T-helper 17 cell (primary cell): ENCODE data around the gene WDR44. TPM values are rescaled to one million over a fixed set of nuclear protein-coding genes. Genes with fewer than 3 reads are reported as not detected.
"Not testable (repeated sequence)": the region's sequence is repeated elsewhere in the genome, so short reads cannot be mapped to it uniquely, and the experiment has no call there.

Experiments
- ATAC-seq: fragments of 150-1000 bp; cut with Tn5 transposase; 2 replicates; pipeline ENCODE4 v1.10.0; 2021; ENCODE audit warnings: mild to moderate bottlenecking, moderate library complexity
- DNase-seq, 3 donors: peaks; one replicate each; pipeline versions ENCODE4 v3.0.0 to v3.0.0-alpha.2; 2020 to 2021
- H3K9me3 ChIP-seq: one replicate; pipeline ENCODE4 v1.7.0; 2013; ENCODE audit warnings: low read length, mild to moderate bottlenecking; ENCODE audit not compliant: control insufficient read depth, poor library complexity, severe bottlenecking
- H3K27ac Mint-ChIP-seq: one replicate; pipeline ENCODE4 v1.8.0; 2022; ENCODE audit warnings: mild to moderate bottlenecking, moderate library complexity, mixed read lengths
- H3K27me3 Mint-ChIP-seq: one replicate; pipeline ENCODE4 v1.8.0; 2022; ENCODE audit warnings: mixed read lengths
- H3K36me3 Mint-ChIP-seq: one replicate; pipeline ENCODE4 v1.8.0; 2022; ENCODE audit warnings: low read depth, mixed read lengths
- H3K4me1 Mint-ChIP-seq: one replicate; pipeline ENCODE4 v1.8.0; 2022; ENCODE audit warnings: mild to moderate bottlenecking, mixed read lengths
- H3K4me3 Mint-ChIP-seq: one replicate; pipeline ENCODE4 v1.8.0; 2022; ENCODE audit warnings: mild to moderate bottlenecking, moderate library complexity, mixed read lengths
- total RNA-seq, 4 donors: library from RNA in 2 of 4; stranded (reverse) in 2 of 4; gene quantifications; one replicate each; pipeline ENCODE4 v1.2.3 and lab custom pipeline; 2022 to 2026

Gene WDR44
- total RNA-seq, 2 donors from 2014 or later: 15.4 to 18.0 TPM

- ATAC-seq (no peak), DNase-seq (no peak)
- H3K27ac Mint-ChIP-seq: no peak overlapping the region
- no peaks in the 10 kb centered on the region for H3K36me3 Mint-ChIP-seq
- H3K27me3 Mint-ChIP-seq: no peaks in the 10 kb centered on the region
- H3K9me3 ChIP-seq: no peaks in the 10 kb centered on the region
- peaks cover 2% of the 10 kb centered on the region for H3K4me1 Mint-ChIP-seq
- no peak overlapping the region for H3K4me3 Mint-ChIP-seq
Measured at GRCh38 chrX:118383120-118383519, 37.2 kb downstream of the WDR44 start.

DNA sequence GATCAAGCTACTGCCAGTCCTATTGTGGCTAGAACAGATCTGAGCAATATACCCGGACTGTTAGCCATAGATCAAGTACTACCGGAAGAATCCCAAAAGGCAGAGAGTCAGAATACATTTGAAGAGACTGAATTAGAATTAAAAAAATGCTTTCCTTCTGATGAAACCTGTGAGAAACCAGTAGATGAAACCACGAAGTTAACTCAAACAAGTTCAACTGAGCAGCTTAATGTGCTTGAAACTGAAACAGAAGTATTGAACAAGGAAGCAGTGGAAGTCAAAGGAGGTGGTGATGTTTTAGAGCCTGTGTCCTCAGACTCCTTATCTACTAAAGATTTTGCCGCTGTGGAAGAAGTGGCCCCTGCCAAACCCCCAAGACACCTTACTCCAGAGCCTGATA is 46.8 kb downstream of the WDR44 start:
- H3K9me3 ChIP-seq: no peaks in the 10 kb centered on the region
- no peak for DNase-seq
- peaks cover 2% of the 10 kb centered on the region for H3K4me1 Mint-ChIP-seq
- peaks cover 2% of the 10 kb centered on the region for H3K36me3 Mint-ChIP-seq
- H3K27me3 Mint-ChIP-seq: no peaks in the 10 kb centered on the region
- H3K4me3 Mint-ChIP-seq: no peak overlapping the region
- H3K27ac Mint-ChIP-seq: peak overlapping the region; percentile 59
- no peak for ATAC-seq

DNA sequence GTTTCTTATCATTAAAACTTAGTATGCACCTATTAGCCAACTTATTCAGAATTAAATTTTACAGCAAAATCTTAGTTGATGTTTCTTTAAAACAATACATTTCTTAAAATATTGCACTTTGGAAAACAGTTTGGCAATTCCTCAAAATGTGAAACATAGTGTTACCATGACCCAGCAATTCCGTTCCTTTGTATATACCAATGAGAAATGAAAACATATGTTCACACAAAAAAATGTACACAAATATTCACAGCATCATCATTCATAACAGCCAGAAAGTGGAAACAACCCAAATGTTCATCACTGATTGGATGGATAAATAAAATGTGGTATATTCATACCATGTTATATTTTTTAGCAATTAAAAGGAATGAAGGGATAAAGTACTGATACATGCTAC is 50.2 kb downstream of the WDR44 start:
- H3K9me3 ChIP-seq: no peaks in the 10 kb centered on the region
- peaks cover 2% of the 10 kb centered on the region for H3K36me3 Mint-ChIP-seq
- no peak for ATAC-seq
- H3K4me3 Mint-ChIP-seq: no peak overlapping the region
- no peak for DNase-seq
- H3K27ac Mint-ChIP-seq: no peak overlapping the region
- no peaks in the 10 kb centered on the region for H3K27me3 Mint-ChIP-seq
- H3K4me1 Mint-ChIP-seq: peaks cover 2% of the 10 kb centered on the region

DNA sequence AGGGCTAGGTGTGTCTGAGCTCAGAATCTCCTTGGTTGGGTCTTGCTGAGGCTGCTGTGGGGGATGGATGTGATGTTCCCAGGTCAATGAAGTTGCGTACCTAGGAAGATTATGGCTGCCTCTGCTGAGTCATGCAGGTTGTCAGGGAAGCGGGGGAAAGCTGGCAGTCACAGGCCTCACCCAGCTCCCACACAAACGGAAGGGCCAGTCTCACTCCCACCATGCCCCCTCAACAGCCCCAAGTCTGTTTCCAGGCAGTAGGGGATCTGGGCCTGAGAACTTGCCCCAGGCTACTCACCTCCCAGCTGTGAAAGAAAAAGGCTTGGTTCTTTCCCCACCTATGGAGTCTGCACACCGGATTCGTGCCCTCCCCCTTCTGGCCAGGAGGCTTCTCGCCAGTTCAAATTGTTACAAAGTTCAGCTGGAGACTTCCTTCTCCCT is 72.9 kb downstream of the WDR44 start:
- Mint-ChIP-seq H3K4me1 (peaks cover 12% of the 10 kb centered on the region), H3K36me3 (peaks cover 12% of the 10 kb centered on the region), H3K27me3 (no peaks in the 10 kb centered on the region), H3K4me3 (no peak overlapping the region), H3K27ac (no peak overlapping the region)
- no peak for ATAC-seq
- no peak for DNase-seq
- H3K9me3 ChIP-seq: no peaks in the 10 kb centered on the region

DNA sequence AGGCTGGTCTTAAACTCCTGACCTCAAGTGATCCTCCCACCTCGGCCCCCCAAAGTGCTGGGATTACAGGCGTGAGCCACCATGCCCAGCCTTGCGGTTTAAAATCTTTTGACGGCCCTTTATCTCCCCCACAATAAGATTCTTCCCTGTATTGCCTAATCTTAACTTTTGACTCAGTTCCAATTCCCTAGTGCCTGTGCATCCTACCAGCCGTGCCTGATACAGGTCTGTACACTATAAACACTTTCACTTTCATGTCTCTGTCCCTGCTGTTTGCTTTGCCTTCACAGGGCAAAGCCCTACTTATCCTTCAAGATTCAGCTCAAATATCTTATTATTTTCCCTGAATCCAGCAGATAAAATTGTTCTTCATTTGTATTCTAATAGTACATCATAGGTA is 74.6 kb downstream of the WDR44 start:
- no peak for ATAC-seq
- H3K9me3 ChIP-seq: no peaks in the 10 kb centered on the region
- Mint-ChIP-seq H3K4me3 (peak overlapping the region; percentile 61), H3K27me3 (no peaks in the 10 kb centered on the region), H3K36me3 (peaks cover 12% of the 10 kb centered on the region), H3K27ac (peak overlapping the region; percentile 41), H3K4me1 (peaks cover 12% of the 10 kb centered on the region)
- no peak for DNase-seq

DNA sequence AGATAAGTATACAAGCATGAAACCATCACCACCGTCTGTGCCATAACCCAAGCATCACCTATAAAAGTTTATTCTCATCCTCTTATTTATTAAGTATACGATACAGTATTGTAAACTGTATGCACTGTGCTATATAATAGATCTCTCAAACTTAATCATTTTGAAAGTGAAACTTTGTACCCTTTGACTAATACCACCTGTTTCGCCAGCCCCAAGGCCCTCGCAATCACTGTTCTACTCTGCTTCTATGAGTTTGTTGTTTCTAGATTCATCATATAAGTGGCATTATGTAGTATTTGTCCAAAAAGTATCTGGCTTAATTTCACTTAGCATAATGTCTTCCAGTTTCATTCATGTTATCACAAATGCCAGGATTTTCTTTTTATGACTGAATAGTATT is 77.7 kb downstream of the WDR44 start:
- Mint-ChIP-seq H3K4me3 (no peak overlapping the region), H3K27ac (no peak overlapping the region)
- no peak for ATAC-seq

GRCh38 chrX:118432799-118433198 is 86.9 kb downstream of the WDR44 start:
- no peaks in the 10 kb centered on the region for H3K27me3 Mint-ChIP-seq
- no peak overlapping the region for H3K4me3 Mint-ChIP-seq
- ATAC-seq (no peak), DNase-seq (no peak)
- H3K27ac Mint-ChIP-seq: no peak overlapping the region
- peaks cover 2% of the 10 kb centered on the region for H3K36me3 Mint-ChIP-seq
- H3K9me3 ChIP-seq: no peaks in the 10 kb centered on the region
- H3K4me1 Mint-ChIP-seq: peaks cover 3% of the 10 kb centered on the region

More for the DNA sequence above, 77.7 kb downstream of the WDR44 start:
- H3K27me3 Mint-ChIP-seq: no peaks in the 10 kb centered on the region
- H3K9me3 ChIP-seq: no peaks in the 10 kb centered on the region
- DNase-seq: no peak
- H3K4me1 Mint-ChIP-seq: peaks cover 7% of the 10 kb centered on the region
- H3K36me3 Mint-ChIP-seq: peaks cover 7% of the 10 kb centered on the region

- no peaks in the 10 kb centered on the region for H3K36me3 Mint-ChIP-seq
- ATAC-seq (no peak), DNase-seq (no peak)
- no peak overlapping the region for H3K4me3 Mint-ChIP-seq
- no peaks in the 10 kb centered on the region for H3K9me3 ChIP-seq
- no peaks in the 10 kb centered on the region for H3K27me3 Mint-ChIP-seq
- H3K4me1 Mint-ChIP-seq: peaks cover 2% of the 10 kb centered on the region
- H3K27ac Mint-ChIP-seq: peak overlapping the region; percentile 65
Measured at GRCh38 chrX:118437283-118437682, 91.4 kb downstream of the WDR44 start.

DNA sequence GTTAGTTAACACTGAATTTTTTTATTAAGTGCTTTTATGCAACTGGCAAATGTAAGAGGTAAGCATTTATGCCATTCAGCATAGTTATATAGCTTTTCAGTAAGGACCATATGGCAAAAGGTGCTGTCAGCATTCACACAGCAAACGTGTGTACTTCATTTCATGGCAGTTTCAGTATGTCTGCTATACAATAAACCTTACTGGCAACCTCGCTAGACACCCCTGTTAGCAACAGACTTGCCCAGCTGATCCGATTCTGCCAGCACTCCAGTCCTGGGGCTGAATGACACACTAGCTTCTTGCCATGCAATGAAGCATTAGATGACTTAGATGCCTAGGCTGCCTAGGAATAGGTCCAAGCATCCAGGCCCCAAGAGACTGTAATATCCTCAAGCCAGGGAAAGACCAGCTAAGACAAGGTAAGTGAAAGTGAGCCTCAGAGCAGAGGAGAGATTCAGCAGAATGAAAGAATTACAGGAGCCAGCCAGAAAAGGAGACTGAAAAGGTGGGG is 102.4 kb downstream of the WDR44 start:
- Mint-ChIP-seq H3K4me1 (no peaks in the 10 kb centered on the region), H3K36me3 (no peaks in the 10 kb centered on the region), H3K27me3 (no peaks in the 10 kb centered on the region), H3K27ac (peak overlapping the region; percentile 39), H3K4me3 (no peak overlapping the region)
- ATAC-seq: no peak
- no peak for DNase-seq
- H3K9me3 ChIP-seq: no peaks in the 10 kb centered on the region

DNA sequence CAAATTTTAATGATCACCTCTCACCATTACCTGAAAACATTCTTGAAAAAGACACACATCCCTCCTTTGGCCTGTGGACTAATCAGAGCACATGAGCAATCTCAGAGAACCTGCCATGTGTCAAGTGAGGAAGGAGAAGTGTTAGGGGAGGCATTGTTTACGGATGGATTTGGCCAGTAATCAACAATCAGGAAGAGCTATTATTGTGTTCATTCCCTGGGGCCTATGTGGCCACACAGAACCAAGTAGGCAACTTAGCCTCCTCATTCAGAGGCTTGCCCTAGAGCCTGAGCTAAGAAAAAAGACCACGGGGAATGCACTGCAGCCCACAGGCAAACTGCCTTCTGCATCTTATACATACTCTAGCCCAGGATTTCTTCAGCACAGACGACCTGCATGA is 109.1 kb downstream of the WDR44 start:
- Mint-ChIP-seq H3K27ac (no peak overlapping the region), H3K36me3 (no peaks in the 10 kb centered on the region), H3K4me3 (no peak overlapping the region), H3K27me3 (no peaks in the 10 kb centered on the region), H3K4me1 (peaks cover 4% of the 10 kb centered on the region)
- ATAC-seq (no peak), DNase-seq (no peak)
- H3K9me3 ChIP-seq: no peaks in the 10 kb centered on the region

- H3K9me3 ChIP-seq: no peaks in the 10 kb centered on the region
- no peaks in the 10 kb centered on the region for H3K36me3 Mint-ChIP-seq
- ATAC-seq (peak; percentile 69), DNase-seq (peak in 1 of 3 donors; percentile 4)
- no peak overlapping the region for H3K27ac Mint-ChIP-seq
- no peaks in the 10 kb centered on the region for H3K27me3 Mint-ChIP-seq
- no peak overlapping the region for H3K4me3 Mint-ChIP-seq
- peaks cover 4% of the 10 kb centered on the region for H3K4me1 Mint-ChIP-seq
Measured at GRCh38 chrX:118459494-118459893, 113.6 kb downstream of the WDR44 start.

DNA sequence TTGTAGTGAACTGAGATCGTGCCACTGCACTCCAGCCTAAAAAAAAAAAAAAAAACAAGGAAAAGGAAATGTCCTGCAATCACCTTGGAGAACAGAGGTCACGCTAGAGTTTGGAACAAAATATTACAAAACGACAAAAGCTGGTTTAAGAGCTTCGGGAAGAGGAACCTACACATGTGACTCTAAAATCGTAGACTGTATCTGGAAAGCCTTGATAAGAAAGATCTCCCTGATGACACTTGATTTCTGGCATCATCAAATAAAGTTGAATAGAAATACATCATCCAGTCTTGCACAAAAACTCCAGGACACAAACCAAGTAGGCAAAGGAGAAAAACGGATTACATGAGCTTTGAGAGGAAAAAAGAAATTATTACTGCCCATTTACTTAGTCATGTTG is 118.6 kb downstream of the WDR44 start:
- H3K27ac Mint-ChIP-seq: no peak overlapping the region
- no peaks in the 10 kb centered on the region for H3K27me3 Mint-ChIP-seq
- no peaks in the 10 kb centered on the region for H3K36me3 Mint-ChIP-seq
- DNase-seq (no peak), ATAC-seq (no peak)
- peaks cover 2% of the 10 kb centered on the region for H3K4me1 Mint-ChIP-seq
- no peak overlapping the region for H3K4me3 Mint-ChIP-seq
- H3K9me3 ChIP-seq: no peaks in the 10 kb centered on the region

- no peaks in the 10 kb centered on the region for H3K9me3 ChIP-seq
- H3K36me3 Mint-ChIP-seq: no peaks in the 10 kb centered on the region
- H3K4me3 Mint-ChIP-seq: no peak overlapping the region
Measured at GRCh38 chrX:118468122-118468521, 122.2 kb downstream of the WDR44 start.

GRCh38 chrX:118470721-118471347 is 124.9 kb downstream of the WDR44 start:
- not testable (repeated sequence) for H3K27ac Mint-ChIP-seq, H3K9me3 ChIP-seq, DNase-seq, H3K4me3 Mint-ChIP-seq, H3K36me3 Mint-ChIP-seq, H3K4me1 Mint-ChIP-seq, H3K27me3 Mint-ChIP-seq, ATAC-seq

More at GRCh38 chrX:118468122-118468521, 122.2 kb downstream of the WDR44 start:
- H3K27me3 Mint-ChIP-seq: no peaks in the 10 kb centered on the region
- H3K4me1 Mint-ChIP-seq: no peaks in the 10 kb centered on the region
- no peak overlapping the region for H3K27ac Mint-ChIP-seq
- ATAC-seq (no peak), DNase-seq (no peak)
